Measurements from ENCODE around the gene OR52M1.

GRCh38 chr11:4580124-4580523 lies 35.1 kb downstream of the OR52M1 start:
- TF ChIP-seq AGO2 (optimal IDR thresholded peaks at IDR 0.05; ENCODE audit: low read depth, low read length), result no peak
- no peak for TF ChIP-seq POLR2G (IDR thresholded peaks at IDR 0.05; ENCODE audit: low read depth, low read length)
- no peak for TF ChIP-seq CTCF (CRISPR knock-in tag; IDR thresholded peaks at IDR 0.05)
- no peak for TF ChIP-seq GABPA (IDR thresholded peaks at IDR 0.05; ENCODE audit: low read depth, low read length)
- TF ChIP-seq GABPA (CRISPR knock-in tag; IDR thresholded peaks at IDR 0.05; ENCODE audit: low read depth), result no peak
- TF ChIP-seq CEBPG (CRISPR knock-in tag; IDR thresholded peaks at IDR 0.05), result no peak
- TF ChIP-seq ELF1 (CRISPR knock-in tag; IDR thresholded peaks at IDR 0.05), result no peak
- TF ChIP-seq, protein P1, sequence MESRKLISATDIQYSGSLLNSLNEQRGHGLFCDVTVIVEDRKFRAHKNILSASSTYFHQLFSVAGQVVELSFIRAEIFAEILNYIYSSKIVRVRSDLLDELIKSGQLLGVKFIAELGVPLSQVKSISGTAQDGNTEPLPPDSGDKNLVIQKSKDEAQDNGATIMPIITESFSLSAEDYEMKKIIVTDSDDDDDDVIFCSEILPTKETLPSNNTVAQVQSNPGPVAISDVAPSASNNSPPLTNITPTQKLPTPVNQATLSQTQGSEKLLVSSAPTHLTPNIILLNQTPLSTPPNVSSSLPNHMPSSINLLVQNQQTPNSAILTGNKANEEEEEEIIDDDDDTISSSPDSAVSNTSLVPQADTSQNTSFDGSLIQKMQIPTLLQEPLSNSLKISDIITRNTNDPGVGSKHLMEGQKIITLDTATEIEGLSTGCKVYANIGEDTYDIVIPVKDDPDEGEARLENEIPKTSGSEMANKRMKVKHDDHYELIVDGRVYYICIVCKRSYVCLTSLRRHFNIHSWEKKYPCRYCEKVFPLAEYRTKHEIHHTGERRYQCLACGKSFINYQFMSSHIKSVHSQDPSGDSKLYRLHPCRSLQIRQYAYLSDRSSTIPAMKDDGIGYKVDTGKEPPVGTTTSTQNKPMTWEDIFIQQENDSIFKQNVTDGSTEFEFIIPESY (CRISPR knock-in tag; IDR thresholded peaks at IDR 0.05), result no peak
- TF ChIP-seq EZH2 (conservative IDR thresholded peaks at IDR 0.05; ENCODE audit: low read depth, low read length), result no peak
- TF ChIP-seq, protein P2, sequence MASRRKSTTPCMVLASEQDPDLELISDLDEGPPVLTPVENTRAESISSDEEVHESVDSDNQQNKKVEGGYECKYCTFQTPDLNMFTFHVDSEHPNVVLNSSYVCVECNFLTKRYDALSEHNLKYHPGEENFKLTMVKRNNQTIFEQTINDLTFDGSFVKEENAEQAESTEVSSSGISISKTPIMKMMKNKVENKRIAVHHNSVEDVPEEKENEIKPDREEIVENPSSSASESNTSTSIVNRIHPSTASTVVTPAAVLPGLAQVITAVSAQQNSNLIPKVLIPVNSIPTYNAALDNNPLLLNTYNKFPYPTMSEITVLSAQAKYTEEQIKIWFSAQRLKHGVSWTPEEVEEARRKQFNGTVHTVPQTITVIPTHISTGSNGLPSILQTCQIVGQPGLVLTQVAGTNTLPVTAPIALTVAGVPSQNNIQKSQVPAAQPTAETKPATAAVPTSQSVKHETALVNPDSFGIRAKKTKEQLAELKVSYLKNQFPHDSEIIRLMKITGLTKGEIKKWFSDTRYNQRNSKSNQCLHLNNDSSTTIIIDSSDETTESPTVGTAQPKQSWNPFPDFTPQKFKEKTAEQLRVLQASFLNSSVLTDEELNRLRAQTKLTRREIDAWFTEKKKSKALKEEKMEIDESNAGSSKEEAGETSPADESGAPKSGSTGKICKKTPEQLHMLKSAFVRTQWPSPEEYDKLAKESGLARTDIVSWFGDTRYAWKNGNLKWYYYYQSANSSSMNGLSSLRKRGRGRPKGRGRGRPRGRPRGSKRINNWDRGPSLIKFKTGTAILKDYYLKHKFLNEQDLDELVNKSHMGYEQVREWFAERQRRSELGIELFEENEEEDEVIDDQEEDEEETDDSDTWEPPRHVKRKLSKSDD (CRISPR knock-in tag; IDR thresholded peaks at IDR 0.05; ENCODE audit: low read depth), result no peak
- TF ChIP-seq KAT8 (CRISPR knock-in tag; IDR thresholded peaks at IDR 0.05), result no peak
- no peak for TF ChIP-seq ZNF775 (CRISPR knock-in tag; IDR thresholded peaks at IDR 0.05; ENCODE audit: borderline replicate concordance)
- TF ChIP-seq LBX2 (CRISPR knock-in tag; IDR thresholded peaks at IDR 0.05; ENCODE audit: borderline replicate concordance), result no peak
- TF ChIP-seq, protein P3, sequence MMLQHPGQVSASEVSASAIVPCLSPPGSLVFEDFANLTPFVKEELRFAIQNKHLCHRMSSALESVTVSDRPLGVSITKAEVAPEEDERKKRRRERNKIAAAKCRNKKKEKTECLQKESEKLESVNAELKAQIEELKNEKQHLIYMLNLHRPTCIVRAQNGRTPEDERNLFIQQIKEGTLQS (CRISPR knock-in tag; IDR thresholded peaks at IDR 0.05), result no peak
- no peak for TF ChIP-seq KLF16 (CRISPR knock-in tag; IDR thresholded peaks at IDR 0.05)

Data from HepG2 (cell line).